SHP77 treated with DMSO at 0.1 percent for 48 hours (cell line): ENCODE data around the gene PRR29.

ENCODE experiments used
- DNase-seq: peaks from one replicate; lab custom pipeline; 2025; lab: John Stamatoyannopoulos, UW

Gene PRR29

DNA sequence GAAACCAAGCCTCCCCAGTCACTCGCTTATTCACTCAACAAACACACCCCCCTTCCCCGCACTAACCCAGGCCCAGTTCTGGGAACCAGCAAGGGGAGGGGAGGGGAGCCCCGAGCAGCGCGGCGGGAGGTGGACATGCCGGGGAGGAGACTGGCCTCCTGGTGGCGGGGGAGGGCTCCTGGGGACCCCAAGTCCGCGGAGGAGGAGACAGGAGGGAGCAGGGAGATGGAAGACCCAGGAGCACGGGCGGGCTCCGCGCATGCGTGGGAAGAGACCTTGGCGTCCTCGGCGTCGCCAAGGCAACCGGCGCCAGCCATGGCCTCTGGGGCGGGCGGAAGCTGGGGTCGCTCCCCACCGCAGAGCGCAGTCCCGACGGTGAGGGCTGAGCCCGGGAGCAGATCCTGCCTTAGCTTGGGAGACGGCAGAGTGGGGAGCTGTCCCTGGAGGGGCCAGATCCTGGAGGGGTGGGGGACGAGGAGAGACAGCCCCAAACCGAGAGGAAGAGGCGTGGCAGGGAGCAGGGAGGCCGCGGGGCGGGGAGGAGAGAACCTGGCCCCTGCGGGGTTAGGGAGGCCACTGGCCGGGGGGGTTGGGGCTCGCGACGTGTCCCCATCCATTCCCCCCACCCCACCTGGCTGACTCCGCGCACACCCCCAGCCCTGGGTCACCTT is at the start of gene PRR29:
Gene PRR29 (plus strand): TSS at position 302 of the 671 bp plus-strand sequence. CDS start 14 bp downstream, at position 316.
- no peak for DNase-seq

DNA sequence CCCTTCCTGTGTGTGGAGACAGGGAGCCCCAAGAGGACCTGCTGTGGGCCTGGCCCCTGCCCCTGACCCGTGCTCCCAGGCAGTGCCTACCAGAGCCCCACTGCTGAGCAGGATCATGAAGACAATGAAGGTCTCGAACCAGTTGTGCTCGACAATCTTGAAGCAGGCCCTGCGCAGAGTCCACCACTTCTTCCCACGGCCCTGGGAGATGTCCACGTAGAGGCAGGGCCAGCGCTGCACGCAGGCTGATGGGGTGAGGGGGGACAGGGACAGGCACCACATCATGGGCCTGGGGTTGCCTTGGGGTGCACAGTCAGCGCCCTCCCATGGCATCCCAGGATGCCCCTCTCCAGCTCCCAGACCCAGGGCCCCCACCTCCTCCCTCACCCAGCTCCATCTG is 49.6 kb upstream of the PRR29 start:
- no peak for DNase-seq

DNA sequence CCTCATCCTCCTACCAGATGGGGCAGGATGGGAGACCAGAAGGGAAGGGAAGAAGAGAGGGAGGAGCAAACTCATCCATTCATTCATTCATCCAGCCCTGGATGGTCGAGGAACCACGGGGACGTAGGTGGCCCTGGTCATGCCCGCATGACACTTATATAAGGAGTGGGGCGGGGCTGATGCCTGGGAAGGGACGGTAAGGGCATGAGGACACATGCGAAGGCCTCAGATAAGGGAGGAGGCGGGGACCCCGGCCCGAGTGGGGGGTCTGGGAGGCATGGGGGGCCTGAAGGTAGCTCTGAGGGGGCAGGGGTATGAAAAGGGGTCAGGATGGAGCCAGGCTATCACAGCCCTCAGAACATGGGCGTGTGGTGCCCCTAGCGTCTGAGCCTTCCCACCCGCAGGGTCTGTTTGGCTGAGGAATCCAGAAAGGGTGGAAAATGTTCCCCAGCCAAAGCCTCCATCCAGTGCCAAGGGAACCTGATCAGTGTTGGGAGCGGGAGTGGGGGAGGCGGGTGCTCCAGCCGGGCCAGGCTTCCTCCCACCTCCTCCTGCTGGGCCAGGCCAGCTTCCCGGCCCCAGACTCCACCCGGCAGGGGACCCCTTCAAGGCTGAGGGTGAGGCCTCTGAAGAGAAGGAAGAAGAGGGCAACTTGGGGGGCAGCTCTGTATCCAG is 48.4 kb upstream of the PRR29 start:
- no peak for DNase-seq

DNA sequence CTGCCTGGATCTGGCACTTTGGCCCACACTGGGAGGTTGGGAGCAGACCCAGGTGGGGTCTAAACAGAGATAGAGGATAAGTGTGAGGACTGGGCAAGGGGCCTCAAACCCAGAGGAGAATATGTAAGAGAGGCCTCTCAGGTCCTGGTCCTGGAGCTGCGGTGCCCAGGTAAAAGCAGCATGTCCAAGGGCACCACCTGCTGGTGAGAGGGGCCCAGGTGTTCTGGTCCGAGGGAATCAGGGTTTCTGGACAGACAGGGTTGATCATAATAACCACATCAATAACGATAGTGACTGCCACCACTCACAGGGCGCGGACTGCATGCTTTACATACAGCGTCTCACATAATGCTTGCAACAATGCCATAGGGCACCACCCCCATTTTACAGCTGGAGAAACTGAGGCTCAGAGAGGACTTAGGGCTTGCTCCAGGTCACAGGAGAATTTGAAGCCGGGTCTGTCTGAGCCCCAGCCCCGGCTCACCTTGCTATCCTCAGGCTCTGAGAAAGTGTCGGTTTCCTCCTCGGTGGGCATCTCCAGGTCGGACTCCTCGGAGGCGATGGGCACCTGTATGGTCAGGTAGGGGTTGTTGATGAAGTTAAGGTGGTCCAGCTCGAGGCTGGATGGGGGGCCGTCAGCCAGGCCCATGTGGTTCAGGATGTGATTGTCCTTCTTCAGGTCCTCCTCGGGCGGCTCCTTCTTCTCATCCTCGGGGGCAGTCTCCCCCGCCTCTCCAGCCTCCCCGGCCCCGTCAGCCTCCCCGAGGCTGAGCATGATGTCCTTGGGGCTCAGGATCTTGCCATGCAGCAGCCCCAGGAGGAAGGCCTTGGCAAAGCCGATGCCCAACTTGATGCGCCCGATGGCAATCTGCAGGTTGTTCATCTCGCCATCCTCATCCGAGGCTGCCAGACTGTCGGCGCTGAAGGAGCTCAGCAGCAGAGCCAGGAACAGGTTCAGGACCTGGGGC is 46.9 kb upstream of the PRR29 start:
- no peak for DNase-seq

DNA sequence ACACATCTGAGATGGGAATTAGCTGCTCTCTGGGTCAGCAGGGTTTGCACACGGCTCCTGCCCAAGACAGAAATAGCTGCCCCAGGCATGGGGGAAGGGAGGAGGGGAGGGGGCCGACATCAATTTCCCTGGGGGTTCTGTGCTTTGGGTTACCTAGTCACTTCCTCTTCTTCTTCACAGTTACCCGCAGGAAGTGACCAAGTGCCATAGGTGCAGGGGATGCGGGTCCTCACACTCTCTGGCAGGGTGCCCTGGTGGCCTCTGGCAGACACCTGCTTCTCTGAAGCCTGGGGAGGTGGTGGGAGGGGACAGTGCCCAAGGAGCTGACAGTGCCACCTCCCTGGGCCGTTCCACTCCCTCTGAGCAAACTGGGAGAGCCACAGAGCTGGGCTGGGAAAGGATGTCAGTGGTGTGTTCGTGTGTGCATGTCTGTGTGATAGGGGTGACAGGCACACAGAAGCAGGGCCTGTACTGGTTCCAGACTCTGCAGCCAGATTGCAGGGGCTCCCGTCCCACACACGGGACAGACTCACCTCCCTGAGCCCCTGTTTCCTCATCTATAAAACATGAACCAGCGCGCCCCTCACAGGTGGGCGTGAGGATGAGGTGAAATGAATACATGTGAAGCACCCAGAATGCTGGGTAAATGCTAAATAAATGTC is 43.6 kb upstream of the PRR29 start:
- DNase-seq: no peak

DNA sequence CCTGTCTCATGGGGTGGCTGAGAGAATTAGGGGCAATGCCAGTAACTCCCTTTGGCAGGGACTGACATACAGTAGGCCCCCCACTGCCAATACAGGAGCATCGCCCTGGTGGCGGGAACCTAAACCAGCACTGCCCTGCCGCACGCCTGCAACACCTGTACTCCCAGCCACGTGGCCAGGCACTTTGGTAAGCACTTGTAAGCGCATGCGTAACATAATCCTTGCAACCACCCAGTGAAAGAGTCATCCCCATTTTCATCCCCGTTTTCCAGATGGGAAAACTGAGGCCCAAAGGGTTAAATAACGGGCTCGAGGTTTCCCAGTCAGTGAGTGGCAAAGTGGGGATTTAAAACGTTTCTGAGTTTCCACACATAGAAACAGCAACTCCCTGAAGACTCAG is 42.9 kb upstream of the PRR29 start:
- DNase-seq: no peak

DNA sequence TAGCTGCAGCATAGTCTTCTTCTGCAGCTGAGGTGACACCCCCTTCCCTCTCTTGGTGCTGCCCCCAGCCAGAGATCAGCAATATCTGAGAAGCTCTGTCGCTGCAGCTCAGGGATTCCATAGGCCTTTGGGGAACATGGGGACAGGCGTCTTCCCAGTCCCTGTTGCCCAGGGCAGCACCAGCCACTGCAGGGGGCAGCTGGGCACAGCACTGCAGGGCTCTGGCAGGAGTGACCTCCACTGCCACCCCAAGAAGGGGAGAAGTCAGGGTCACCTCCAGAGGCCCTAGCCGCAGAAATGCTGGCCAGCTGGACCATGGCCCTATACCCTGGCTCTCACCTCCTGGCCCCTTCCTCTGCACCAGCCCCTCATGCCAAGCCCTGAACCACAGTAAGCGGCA is 42.4 kb upstream of the PRR29 start:
- DNase-seq: no peak

DNA sequence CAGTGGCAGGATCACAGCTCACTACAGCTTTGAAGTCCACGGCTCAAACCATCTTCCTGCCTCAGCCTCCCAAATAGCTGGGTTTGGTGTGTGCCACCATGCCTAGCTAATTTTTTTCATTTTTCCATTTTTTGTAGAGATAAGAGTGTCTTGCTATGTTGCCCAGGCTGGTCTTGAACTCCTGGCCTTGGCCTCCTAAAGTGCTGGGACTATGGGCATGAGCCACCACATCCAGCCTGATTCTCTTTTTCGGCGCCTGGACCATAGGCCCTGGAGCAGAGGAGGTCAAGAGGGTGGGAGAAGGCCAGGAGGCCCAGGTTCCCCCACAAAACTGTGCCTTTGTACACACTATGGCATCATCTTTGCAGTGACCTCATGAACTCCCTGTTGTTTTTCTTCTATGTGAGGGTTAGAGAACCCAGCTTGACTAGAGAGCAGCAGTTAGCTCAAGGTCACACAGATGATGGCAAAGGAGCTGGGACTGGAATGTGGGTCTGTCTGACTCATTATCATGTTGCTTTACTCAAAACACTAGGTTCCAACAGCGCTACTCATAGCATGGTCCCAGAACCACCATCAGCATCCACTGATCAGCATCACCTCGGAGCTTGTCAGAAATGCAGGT is 41.7 kb upstream of the PRR29 start:
- no peak for DNase-seq

DNA sequence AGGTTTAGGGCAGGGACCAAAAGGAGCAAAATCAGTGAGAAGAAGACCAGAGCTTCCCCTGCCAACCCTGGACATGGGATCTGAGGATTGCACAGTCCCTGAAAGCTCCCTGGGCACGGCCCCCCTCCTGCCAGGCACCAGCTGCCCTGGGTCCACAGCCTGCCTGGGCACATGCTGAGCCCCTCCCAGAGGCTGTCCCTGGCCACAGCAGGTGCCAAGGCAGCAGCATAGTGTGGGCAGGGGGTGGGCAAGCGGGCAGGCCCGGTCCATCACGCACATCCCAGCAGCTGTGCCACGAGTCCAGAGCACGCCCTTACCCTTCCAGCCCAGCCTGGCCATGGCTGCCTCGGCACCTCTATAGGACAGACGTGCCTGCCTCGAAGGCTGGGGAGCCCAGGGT is 38.1 kb upstream of the PRR29 start:
- no peak for DNase-seq

DNA sequence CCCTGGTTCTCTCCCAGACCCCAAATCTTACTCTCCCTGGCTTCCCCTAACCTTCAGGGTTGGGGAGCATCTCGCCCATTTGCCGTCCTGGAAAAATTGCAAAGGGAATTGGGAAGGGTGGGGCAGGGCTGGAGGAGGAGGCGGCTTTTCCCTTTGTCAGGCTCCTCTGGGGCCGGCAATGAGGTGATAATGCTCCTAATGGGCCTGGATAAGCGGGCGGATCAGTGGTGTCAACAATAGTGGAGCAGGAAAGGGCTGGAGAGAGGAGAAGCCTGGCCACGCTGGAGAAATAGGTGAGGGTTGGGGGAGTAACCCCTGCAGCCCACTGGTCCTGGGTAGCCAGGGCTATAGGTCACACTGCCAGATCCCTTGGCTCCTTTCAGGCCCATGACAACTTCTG is 37.7 kb upstream of the PRR29 start:
- DNase-seq: no peak

DNA sequence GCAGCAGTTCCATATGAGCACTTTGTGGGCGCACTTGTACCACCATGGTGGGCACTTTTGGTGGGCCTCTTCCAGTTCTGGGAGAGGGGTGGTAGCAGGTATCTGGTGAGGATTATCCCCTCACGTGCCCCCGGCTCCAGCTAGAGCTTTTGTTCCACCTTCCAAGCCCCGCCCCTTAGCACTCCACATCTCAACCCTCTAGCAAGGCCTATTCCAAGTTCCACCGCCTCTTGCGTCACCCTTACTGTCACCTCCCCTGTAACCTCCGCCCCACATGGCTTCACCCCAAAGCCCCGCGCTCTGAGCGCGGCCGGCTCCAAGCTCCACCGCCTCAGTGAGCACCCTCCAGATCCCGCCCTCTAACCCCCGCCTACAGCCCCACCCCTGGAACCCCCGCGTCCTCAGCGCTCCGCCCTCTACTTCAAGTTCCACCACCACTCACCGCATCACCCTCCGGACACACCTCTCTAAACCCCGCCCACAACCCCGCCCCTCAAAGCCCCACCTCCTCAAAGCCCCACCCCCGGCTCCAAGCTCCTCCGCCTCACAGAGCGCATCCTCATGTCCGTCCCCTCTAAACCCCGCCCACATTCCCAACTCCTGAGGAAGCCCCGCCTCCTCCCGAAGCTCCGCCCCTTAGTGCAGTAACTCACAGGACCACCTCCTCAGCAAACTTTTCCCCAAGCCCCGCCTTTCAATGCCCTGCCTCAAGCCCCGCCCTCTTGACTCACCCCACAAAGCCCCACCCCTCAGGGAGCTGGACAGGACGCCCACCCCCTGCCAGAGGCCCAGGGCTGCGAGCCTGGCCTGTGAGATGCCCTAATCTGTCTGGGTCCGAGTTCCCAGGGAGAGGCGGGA is 36.6 kb upstream of the PRR29 start:
- no peak for DNase-seq

DNA sequence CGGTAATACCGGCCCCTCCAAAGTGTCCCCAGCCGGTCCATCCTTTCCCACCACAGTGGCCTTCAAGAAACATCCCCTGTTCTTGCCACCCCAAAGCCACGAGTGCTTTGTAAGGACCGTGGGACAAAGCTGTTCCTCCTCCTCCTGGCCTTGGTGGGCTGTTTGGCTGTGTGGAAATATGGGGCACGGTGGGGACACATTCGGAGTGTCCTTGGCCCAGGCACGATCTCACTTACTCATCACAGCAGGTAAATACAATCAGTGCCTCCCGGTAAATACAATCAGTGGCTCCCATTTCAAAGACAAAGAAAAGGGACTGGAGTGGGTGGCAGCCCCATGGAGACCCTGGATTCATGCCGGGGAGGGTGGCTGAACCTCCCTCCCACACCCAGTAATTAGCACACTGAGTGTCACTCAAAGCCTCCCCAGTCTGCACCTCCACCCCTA is 35.8 kb upstream of the PRR29 start:
- no peak for DNase-seq

DNA sequence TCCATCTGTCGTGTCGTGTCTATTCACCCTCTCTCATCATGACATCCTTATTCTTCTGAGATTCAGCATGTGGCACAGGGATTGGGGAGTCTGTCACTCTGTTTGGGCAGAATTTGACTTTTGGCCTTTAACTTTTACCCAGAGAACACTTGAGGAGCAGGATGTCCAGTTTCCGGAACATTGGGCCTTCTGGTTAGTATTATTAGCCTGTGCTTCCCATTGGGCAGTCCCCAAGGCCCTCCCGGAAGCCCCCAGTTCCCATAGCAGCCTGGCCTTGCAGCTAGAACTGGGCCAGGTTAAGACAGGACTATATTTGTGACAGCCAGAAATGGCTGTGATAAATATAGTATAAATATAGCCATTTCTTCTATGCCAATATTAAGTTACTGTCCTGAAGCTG is 35.0 kb upstream of the PRR29 start:
- DNase-seq: no peak

DNA sequence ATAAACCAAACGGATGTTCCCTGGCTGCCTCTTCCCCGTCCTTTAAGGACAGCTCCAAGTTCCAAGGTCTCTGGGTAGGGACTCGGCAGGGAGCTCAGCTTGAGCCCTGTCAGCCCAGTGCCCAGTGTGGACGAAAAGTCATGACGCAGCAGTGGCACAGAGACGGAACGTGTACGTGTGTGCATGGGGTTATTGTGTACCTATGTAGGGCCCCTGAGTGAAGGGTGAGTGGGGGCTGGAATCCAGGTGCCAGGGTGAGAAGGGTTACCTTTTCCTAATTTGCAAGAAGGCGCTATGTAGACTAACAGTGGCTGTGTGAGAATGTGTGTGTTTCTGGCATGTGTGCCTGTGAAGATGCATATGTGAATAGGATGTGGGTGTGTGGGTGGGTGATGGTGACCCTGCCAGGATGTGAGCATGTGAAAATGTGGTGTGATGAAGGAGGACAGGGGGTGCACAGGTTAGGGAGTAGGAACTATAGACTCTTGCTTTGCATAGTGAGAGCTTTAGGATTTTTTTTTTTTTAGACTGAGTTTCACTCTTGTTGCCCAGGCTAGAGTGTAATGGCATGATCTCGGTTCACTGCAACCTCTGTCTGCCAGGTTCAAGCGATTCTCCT is 31.4 kb upstream of the PRR29 start:
- no peak for DNase-seq

DNA sequence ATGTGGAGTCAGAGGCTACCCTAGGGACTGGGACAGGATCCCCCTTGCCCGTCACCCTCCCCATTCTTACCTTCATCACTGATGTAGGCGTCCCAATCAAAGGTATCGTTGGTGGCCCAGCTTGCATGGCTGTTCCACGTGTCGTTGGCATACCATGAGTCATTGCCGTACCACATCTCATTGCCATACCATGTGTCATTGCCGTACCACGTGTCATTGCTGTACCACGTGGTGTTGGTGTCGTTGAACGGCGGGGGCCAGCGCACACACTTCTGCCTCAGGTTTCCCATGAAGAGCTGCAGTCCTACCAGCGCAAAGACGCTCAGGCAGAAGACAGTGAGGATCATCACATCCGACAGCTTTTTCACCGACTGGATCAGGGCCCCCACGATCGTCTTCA is 30.2 kb upstream of the PRR29 start:
- DNase-seq: no peak

DNA sequence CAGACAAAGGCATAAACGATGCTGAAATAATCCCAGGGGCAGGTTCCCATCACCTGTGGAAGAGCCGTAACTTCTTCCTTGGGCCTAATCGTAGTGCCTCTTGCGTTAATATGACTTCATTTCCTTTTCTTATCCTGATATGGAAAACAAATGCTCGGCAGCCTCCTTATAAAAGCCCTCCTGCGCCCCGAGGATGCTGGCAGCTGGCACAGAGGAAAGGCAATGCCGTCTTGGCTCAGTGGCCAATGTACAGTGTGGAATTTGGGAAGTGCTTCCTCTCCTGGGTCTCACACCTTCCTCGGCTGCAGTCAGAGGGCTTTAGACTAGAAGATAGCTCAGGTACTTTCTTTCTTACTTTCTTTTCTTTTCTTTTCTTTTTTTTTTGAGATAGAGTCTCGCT is 28.9 kb upstream of the PRR29 start:
- DNase-seq: no peak

DNA sequence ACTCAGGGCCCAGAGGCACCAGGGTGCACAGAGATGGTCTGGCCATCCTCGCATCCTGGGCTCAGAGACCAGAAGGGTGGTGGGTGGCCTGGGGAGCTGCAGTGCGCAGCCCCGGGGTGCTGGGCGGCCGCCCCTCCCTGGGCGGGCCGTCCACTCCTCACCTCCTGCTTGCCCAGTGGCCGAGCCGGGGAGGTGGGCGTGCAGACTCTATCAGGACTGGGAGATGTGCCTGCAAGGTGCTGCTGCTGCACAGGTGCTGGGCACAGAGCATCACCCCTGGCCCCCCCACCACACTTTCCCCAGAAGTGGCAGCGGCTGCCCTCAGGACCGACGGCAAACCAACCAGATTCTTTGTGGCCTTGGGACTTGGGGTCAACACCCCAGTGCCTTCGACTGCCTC is 25.4 kb upstream of the PRR29 start, which contains the start of gene SCN4A:
Gene SCN4A (minus strand): TSS at position 123 of the 400 bp plus-strand sequence. CDS start 77 bp downstream, at position 46.
- DNase-seq: no peak

DNA sequence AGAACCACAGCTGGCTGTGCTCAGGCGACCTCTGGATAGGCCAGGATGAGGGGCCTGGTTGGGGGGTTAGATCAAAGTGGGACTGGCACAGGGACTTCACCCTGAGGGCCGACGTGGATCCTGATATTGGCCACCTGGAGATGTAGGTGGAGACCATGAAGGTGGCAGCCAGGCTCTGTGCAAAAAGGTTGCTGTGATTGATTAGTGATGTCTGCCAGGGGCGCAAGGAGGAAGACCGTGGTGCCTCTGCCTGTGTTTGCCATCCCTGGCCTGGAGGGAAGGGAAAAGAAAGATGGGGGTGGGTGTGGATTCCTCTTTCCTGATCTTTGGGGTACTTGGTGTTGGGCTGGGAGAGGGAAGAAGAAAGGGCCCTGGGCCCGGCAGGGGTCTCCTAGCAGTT is 24.9 kb upstream of the PRR29 start:
- DNase-seq: no peak

DNA sequence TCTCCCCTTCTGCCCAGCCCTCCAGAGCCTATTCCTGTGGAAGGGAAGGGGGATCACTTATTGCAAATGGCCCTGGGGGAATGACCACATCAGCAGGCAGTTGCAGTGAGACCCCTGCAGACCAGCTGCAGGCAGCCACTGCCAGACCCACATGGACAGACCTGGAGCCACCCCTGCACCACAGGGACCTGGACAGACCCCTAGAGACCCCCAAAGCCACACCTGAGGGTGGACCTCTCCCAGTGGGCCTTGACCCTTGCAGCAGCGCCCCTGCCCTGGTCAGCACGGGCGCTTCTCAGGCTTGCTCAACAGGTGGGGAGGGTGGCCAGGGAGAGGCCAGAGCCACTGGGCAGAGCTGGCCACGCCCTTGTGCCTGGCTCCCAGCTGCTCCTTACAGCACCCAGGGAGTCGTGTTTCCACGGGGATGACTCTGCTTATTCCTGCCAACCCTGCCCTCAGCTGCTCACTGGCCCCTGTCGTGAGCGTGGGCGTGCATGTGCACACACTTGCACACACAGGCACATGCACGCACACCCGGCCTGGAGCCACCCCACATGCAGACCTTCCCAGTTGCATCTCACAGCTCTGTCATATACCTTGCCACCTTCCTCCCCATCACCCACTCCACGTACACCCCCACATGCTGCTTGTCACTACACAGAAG is 24.1 kb upstream of the PRR29 start:
- no peak for DNase-seq
